Measurements from ENCODE around the gene WASF3. TPM values are rescaled to one million over a fixed set of nuclear protein-coding genes. Genes with fewer than 3 reads are reported as not detected.

Gene WASF3
- polyA plus RNA-seq, 3 donors, result not detected

DNA sequence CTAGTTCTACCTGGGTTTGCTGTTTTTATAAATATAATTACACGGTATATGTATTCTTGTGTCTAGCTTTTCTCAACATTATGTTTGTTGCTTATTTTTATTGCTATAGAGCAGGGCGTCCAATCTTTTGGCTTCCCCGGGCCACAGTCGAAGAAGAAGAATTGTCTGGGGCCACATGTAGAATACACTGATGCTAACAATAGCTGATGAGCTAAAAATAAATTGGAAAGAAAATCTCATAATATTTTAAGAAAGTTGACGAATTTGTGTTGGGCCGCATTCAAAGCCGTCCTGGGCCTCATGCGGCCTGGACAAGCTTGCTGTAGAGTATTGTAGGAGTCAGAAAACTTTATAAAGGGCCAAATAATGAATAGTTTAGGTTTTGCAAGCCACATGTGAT, 169.2 kb downstream of the WASF3 start:
- no peaks in the 10 kb centered on the region for H3K27me3 ChIP-seq (ENCODE audit: control insufficient read depth in 2 of 2, insufficient read depth in 2 of 2, low read length in 2 of 2)

GRCh38 chr13:26727122-26727521, 169.6 kb downstream of the WASF3 start:
- Mint-ChIP-seq H3K4me1 (peaks cover 4% of the 10 kb centered on the region), H3K27ac (no peak overlapping the region), H3K4me3 (no peak overlapping the region), H3K9me3 (peaks cover 0 to 3% (median 0%) of the 10 kb centered on the region in 7 donors), H3K36me3 (no peaks in the 10 kb centered on the region), H3K27me3 (ENCODE audit: low read depth in 3 of 3) (peaks cover 0 to 1% (median 0%) of the 10 kb centered on the region in 3 donors)
- Histone ChIP-seq H3K4me3 (replicated peaks in 1 of 3; ENCODE audit: low read depth in 2 of 3, low read length in 3 of 3) (no peak overlapping the region), H3K27me3 (ENCODE audit: control insufficient read depth in 2 of 2, insufficient read depth in 2 of 2, low read length in 2 of 2) (no peaks in the 10 kb centered on the region), H3K9me3 (replicated peaks in 1 of 2; ENCODE audit: control insufficient read depth in 1 of 2, insufficient read depth in 1 of 2, low read length in 2 of 2) (no peaks in the 10 kb centered on the region), H3K79me2 (ENCODE audit: insufficient read depth, low read length) (no peaks in the 10 kb centered on the region), H3K9ac (ENCODE audit: insufficient read depth, low read length, poor library complexity, severe bottlenecking) (no peak overlapping the region), H3K4me2 (replicated peaks; ENCODE audit: extremely low read depth, low read length, poor library complexity, severe bottlenecking) (no peak overlapping the region), H4K20me1 (ENCODE audit: insufficient read depth, low read length) (no peaks in the 10 kb centered on the region), H3K4me1 (ENCODE audit: control insufficient read depth in 1 of 2, insufficient read depth in 2 of 2, low read length in 2 of 2) (peaks cover 0 to 2% of the 10 kb centered on the region in 2 donors), H3K36me3 (replicated peaks in 1 of 2; ENCODE audit: control insufficient read depth in 1 of 2, insufficient read depth in 2 of 2, low read length in 2 of 2) (no peaks in the 10 kb centered on the region), H3K27ac (ENCODE audit: low read depth in 1 of 2, low read length in 2 of 2) (no peak overlapping the region), H2AFZ (ENCODE audit: insufficient read depth, low read depth, low read length, poor library complexity, severe bottlenecking) (no peak overlapping the region)
- no peak for DNase-seq
- TF ChIP-seq, protein P1, sequence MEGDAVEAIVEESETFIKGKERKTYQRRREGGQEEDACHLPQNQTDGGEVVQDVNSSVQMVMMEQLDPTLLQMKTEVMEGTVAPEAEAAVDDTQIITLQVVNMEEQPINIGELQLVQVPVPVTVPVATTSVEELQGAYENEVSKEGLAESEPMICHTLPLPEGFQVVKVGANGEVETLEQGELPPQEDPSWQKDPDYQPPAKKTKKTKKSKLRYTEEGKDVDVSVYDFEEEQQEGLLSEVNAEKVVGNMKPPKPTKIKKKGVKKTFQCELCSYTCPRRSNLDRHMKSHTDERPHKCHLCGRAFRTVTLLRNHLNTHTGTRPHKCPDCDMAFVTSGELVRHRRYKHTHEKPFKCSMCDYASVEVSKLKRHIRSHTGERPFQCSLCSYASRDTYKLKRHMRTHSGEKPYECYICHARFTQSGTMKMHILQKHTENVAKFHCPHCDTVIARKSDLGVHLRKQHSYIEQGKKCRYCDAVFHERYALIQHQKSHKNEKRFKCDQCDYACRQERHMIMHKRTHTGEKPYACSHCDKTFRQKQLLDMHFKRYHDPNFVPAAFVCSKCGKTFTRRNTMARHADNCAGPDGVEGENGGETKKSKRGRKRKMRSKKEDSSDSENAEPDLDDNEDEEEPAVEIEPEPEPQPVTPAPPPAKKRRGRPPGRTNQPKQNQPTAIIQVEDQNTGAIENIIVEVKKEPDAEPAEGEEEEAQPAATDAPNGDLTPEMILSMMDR (IDR thresholded peaks at IDR 0.05), result no peak
- no CpG with 5 or more reads among the region's 3 CpGs for WGBS (ENCODE audit: insufficient coverage)
- intact Hi-C loops (cut with micrococcal nuclease), result no loop called here

More for the DNA sequence above, 169.2 kb downstream of the WASF3 start:
- H3K4me3 Mint-ChIP-seq, result no peak overlapping the region
- peaks cover 0 to 3% (median 0%) of the 10 kb centered on the region in 7 donors for H3K9me3 Mint-ChIP-seq
- Histone ChIP-seq H3K4me3 (replicated peaks in 1 of 3; ENCODE audit: low read depth in 2 of 3, low read length in 3 of 3) (no peak overlapping the region), H3K9ac (ENCODE audit: insufficient read depth, low read length, poor library complexity, severe bottlenecking) (no peak overlapping the region), H3K9me3 (replicated peaks in 1 of 2; ENCODE audit: control insufficient read depth in 1 of 2, insufficient read depth in 1 of 2, low read length in 2 of 2) (no peaks in the 10 kb centered on the region), H3K4me1 (ENCODE audit: control insufficient read depth in 1 of 2, insufficient read depth in 2 of 2, low read length in 2 of 2) (peaks cover 4 to 6% of the 10 kb centered on the region in 2 donors), H4K20me1 (ENCODE audit: insufficient read depth, low read length) (no peaks in the 10 kb centered on the region), H3K36me3 (replicated peaks in 1 of 2; ENCODE audit: control insufficient read depth in 1 of 2, insufficient read depth in 2 of 2, low read length in 2 of 2) (no peaks in the 10 kb centered on the region), H3K27ac (ENCODE audit: low read depth in 1 of 2, low read length in 2 of 2) (no peak overlapping the region), H2AFZ (ENCODE audit: insufficient read depth, low read depth, low read length, poor library complexity, severe bottlenecking) (no peak overlapping the region), H3K4me2 (replicated peaks; ENCODE audit: extremely low read depth, low read length, poor library complexity, severe bottlenecking) (no peak overlapping the region), H3K79me2 (ENCODE audit: insufficient read depth, low read length) (no peaks in the 10 kb centered on the region)
- peaks cover 8% of the 10 kb centered on the region for H3K4me1 Mint-ChIP-seq
- TF ChIP-seq, protein P1 (IDR thresholded peaks at IDR 0.05), result no peak
- no peaks in the 10 kb centered on the region for H3K36me3 Mint-ChIP-seq
- intact Hi-C loops (cut with micrococcal nuclease), result no loop called here
- WGBS (ENCODE audit: insufficient coverage), result 100% methylated on average over 2 of the region's 8 CpGs
- H3K27me3 Mint-ChIP-seq (ENCODE audit: low read depth in 3 of 3), result peaks cover 0 to 5% (median 0%) of the 10 kb centered on the region in 3 donors
- no peak overlapping the region for H3K27ac Mint-ChIP-seq
- no peak for DNase-seq

Measured in CD14-positive monocyte (primary cell).